BLaER1 treated with 17β-estradiol and CSF1 and Interleukin-3, amounts not matched to agents 10 nM and 100 nM (cell line): ENCODE data around the gene NOC2L.

Experiments used
- H3K27ac ChIP-seq, 11 experiments: shearing (Covaris generic); formaldehyde crosslinking; 2 replicates each; pipeline ENCODE4 v1.8.1; 2022
- H3K27me3 ChIP-seq, 11 experiments: shearing (Covaris generic); formaldehyde crosslinking; 2 replicates each; pipeline ENCODE4 v1.8.1; 2022
- H3K36me3 ChIP-seq, 11 experiments: shearing (Covaris generic); formaldehyde crosslinking; 2 replicates each; pipeline ENCODE4 v1.8.1; 2022
- H3K4me1 ChIP-seq, 10 experiments: shearing (Covaris generic); formaldehyde crosslinking; 2 replicates each; pipeline ENCODE4 v1.8.1; 2022
- H3K4me2 ChIP-seq, 11 experiments: shearing (Covaris generic); formaldehyde crosslinking; 2 replicates each; pipeline ENCODE4 v1.8.1; 2022
- H3K4me3 ChIP-seq, 10 experiments: shearing (Covaris generic); formaldehyde crosslinking; 2 replicates each; pipeline ENCODE4 v1.8.1; 2022
- H3K9ac ChIP-seq, 11 experiments: shearing (Covaris generic); formaldehyde crosslinking; 2 replicates each; pipeline ENCODE4 v1.8.1; 2022
- H3K9me3 ChIP-seq, 11 experiments: shearing (Covaris generic); formaldehyde crosslinking; replicated peaks in 1 of 11; 2 replicates each; pipeline ENCODE4 v1.8.1; 2022
- H4K20me1 ChIP-seq, 11 experiments: shearing (Covaris generic); formaldehyde crosslinking; 2 replicates each; pipeline ENCODE4 v1.8.1; 2022
- Cebpa-rat ChIP-seq, 11 experiments: shearing (Covaris generic); IDR thresholded peaks; 2 replicates each; pipeline ENCODE4 v1.8.1; 2022

Gene NOC2L

DNA sequence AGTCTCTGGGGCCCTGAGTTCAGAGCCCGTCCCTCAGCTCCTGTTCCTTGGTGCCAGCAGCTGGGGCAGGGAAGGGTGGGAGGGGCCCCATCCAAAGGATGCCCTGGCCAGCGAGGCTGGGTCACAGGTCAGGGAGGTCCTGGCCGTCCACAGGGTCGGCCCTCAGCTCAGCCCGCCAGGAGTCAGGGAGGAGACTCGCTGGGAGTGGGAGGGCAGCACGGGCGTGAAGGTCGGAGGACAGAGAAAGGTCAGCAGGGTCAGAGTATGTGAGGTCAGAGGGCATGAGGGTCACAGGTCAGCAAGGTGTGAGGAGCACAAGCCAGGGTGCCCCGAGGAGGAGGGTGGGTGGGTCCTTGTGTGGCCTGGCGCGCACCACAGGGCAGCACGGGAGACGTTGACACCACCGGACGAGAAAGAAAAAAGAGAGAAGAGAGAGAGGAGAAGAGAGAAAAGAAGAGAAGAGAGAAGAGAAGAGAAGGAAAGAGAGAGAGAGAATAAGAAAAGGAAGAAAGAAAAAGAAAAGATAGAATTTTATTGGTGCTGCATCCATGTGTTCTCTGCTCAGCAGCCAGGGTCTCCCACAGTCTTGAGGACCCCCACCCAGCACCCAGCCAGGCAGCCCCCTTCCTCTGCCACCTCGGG, 15.8 kb upstream of the NOC2L start:
- Histone ChIP-seq H3K27me3 (peaks cover 35 to 66% (median 62%) of the 10 kb centered on the region in 11 experiments), H3K4me2 (peak overlapping the region in 4 of 11 experiments; percentile 68 to 81 (median 70); a peak in 4 of 22 replicates), H3K4me3 (no peak overlapping the region), H3K4me1 (peaks cover 4 to 13% (median 12%) of the 10 kb centered on the region in 10 experiments; a peak in 18 of 20 replicates), H3K27ac (no peak overlapping the region), H3K9ac (no peak overlapping the region), H3K36me3 (no peaks in the 10 kb centered on the region), H4K20me1 (peaks cover 0 to 31% (median 4%) of the 10 kb centered on the region in 11 experiments; a peak in 9 of 22 replicates), H3K9me3 (0 out of 22 replicates have a peak, but pooled peaks cover 0 to 4% (median 0%) of the 10 kb centered on the region in 11 experiments)
- TF ChIP-seq Cebpa-rat (IDR thresholded peaks at IDR 0.05) = no peak

- Histone ChIP-seq H3K27ac (no peak overlapping the region), H3K4me1 (peaks cover 4 to 13% (median 12%) of the 10 kb centered on the region in 10 experiments; a peak in 18 of 20 replicates), H3K9me3 (0 out of 22 replicates have a peak, but pooled peaks cover 0 to 4% (median 0%) of the 10 kb centered on the region in 11 experiments), H3K36me3 (no peaks in the 10 kb centered on the region), H3K4me3 (no peak overlapping the region), H3K4me2 (no peak overlapping the region), H3K27me3 (peaks cover 35 to 70% (median 62%) of the 10 kb centered on the region in 11 experiments), H4K20me1 (peaks cover 0 to 29% (median 4%) of the 10 kb centered on the region in 11 experiments; a peak in 9 of 22 replicates), H3K9ac (no peak overlapping the region)
- TF ChIP-seq Cebpa-rat (IDR thresholded peaks at IDR 0.05) = no peak
These were observed 15.2 kb upstream of the NOC2L start for GRCh38 chr1:974293-974640.

GRCh38 chr1:973459-974292, 14.6 kb upstream of the NOC2L start:
- 0 out of 22 replicates have a peak, but pooled peaks cover 0 to 4% (median 0%) of the 10 kb centered on the region in 11 experiments for H3K9me3 ChIP-seq
- peaks cover 4 to 13% (median 12%) of the 10 kb centered on the region in 10 experiments; a peak in 18 of 20 replicates for H3K4me1 ChIP-seq
- peaks cover 0 to 29% (median 4%) of the 10 kb centered on the region in 11 experiments; a peak in 9 of 22 replicates for H4K20me1 ChIP-seq
- peaks cover 35 to 70% (median 62%) of the 10 kb centered on the region in 11 experiments for H3K27me3 ChIP-seq
- H3K36me3 ChIP-seq = no peaks in the 10 kb centered on the region
- TF ChIP-seq Cebpa-rat (IDR thresholded peaks at IDR 0.05) = no peak
- no peak overlapping the region for H3K4me3 ChIP-seq
- no peak overlapping the region for H3K27ac ChIP-seq
- H3K9ac ChIP-seq = no peak overlapping the region
- H3K4me2 ChIP-seq = no peak overlapping the region

- Histone ChIP-seq H3K9ac (no peak overlapping the region), H3K36me3 (no peaks in the 10 kb centered on the region), H3K4me2 (no peak overlapping the region), H3K27me3 (peaks cover 35 to 70% (median 64%) of the 10 kb centered on the region in 11 experiments), H3K9me3 (no peaks in the 10 kb centered on the region), H3K27ac (no peak overlapping the region), H3K4me3 (no peak overlapping the region), H3K4me1 (peaks cover 4 to 13% (median 12%) of the 10 kb centered on the region in 10 experiments; a peak in 18 of 20 replicates), H4K20me1 (peaks cover 0 to 33% (median 4%) of the 10 kb centered on the region in 11 experiments; a peak in 9 of 22 replicates)
- TF ChIP-seq Cebpa-rat (IDR thresholded peaks at IDR 0.05) = no peak
These were observed 13.8 kb upstream of the NOC2L start for GRCh38 chr1:972726-973458.

- no peak overlapping the region for H3K4me3 ChIP-seq
- peaks cover 0 to 40% (median 4%) of the 10 kb centered on the region in 11 experiments; a peak in 9 of 22 replicates for H4K20me1 ChIP-seq
- H3K27ac ChIP-seq = no peak overlapping the region
- no peaks in the 10 kb centered on the region for H3K36me3 ChIP-seq
- peaks cover 13 to 23% (median 20%) of the 10 kb centered on the region in 10 experiments; a peak in 19 of 20 replicates for H3K4me1 ChIP-seq
- no peaks in the 10 kb centered on the region for H3K9me3 ChIP-seq
- TF ChIP-seq Cebpa-rat (IDR thresholded peaks at IDR 0.05) = no peak
- H3K4me2 ChIP-seq = no peak overlapping the region
- no peak overlapping the region for H3K9ac ChIP-seq
- peaks cover 35 to 77% (median 64%) of the 10 kb centered on the region in 11 experiments for H3K27me3 ChIP-seq
These were observed 12.9 kb upstream of the NOC2L start for GRCh38 chr1:971751-972506.

DNA sequence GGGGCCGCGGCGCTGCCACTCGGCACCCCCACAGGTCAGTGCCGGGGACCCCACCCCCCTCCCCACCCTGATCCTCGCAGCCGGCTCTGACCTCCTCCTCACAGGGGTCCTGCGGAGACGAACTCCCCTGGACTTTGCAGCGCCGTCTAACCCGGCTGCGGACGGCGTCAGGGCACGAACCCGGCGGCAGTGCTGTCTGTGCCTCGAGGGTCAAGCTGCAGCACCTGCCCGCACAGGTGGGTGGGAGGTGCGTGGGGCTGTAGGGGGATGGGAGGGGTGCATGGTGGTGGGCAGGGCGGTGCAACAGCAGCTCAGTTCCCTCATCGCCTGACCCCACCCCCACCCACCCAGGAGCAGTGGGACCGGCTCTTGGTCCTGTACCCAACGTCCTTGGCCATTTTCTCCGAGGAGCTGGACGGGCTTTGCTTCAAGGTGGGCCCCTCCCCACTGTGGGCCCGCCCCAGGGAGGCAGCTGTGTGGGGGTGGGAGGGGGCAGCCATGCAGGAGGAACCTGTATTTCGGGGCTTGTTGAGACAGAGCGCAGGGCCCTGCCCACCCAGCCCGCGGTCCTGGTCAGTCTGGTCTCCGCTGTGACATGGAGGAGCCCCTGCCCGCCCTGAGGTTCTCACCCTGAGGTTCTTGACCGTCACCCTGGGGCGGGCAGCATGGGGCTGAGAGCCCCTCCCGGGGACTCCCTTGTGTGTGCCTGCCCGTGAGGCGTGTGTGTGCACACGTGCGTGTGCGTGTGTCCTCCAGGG, 12.1 kb upstream of the NOC2L start:
- Histone ChIP-seq H3K36me3 (no peaks in the 10 kb centered on the region), H3K27ac (no peak overlapping the region), H3K4me3 (no peak overlapping the region), H3K9ac (no peak overlapping the region), H3K4me1 (peaks cover 15 to 28% (median 23%) of the 10 kb centered on the region in 10 experiments), H3K4me2 (no peak overlapping the region), H3K27me3 (peaks cover 35 to 81% (median 67%) of the 10 kb centered on the region in 11 experiments), H4K20me1 (peaks cover 0 to 39% (median 4%) of the 10 kb centered on the region in 11 experiments; a peak in 13 of 22 replicates), H3K9me3 (no peaks in the 10 kb centered on the region)
- no peak for TF ChIP-seq Cebpa-rat (IDR thresholded peaks at IDR 0.05)

GRCh38 chr1:970242-970972, 11.4 kb upstream of the NOC2L start:
- no peak overlapping the region for H3K4me2 ChIP-seq
- H3K4me3 ChIP-seq = no peak overlapping the region
- H3K4me1 ChIP-seq = peaks cover 20 to 28% (median 22%) of the 10 kb centered on the region in 10 experiments
- no peak for TF ChIP-seq Cebpa-rat (IDR thresholded peaks at IDR 0.05)
- H4K20me1 ChIP-seq = peaks cover 0 to 37% (median 10%) of the 10 kb centered on the region in 11 experiments; a peak in 15 of 22 replicates
- no peaks in the 10 kb centered on the region for H3K9me3 ChIP-seq
- peaks cover 0 to 3% (median 0%) of the 10 kb centered on the region in 11 experiments; a peak in 6 of 22 replicates for H3K36me3 ChIP-seq
- H3K9ac ChIP-seq = no peak overlapping the region
- no peak overlapping the region for H3K27ac ChIP-seq
- H3K27me3 ChIP-seq = peaks cover 30 to 79% (median 61%) of the 10 kb centered on the region in 11 experiments
